ENCODE results near the gene TNIP1.

TNIP1 gene

DNA sequence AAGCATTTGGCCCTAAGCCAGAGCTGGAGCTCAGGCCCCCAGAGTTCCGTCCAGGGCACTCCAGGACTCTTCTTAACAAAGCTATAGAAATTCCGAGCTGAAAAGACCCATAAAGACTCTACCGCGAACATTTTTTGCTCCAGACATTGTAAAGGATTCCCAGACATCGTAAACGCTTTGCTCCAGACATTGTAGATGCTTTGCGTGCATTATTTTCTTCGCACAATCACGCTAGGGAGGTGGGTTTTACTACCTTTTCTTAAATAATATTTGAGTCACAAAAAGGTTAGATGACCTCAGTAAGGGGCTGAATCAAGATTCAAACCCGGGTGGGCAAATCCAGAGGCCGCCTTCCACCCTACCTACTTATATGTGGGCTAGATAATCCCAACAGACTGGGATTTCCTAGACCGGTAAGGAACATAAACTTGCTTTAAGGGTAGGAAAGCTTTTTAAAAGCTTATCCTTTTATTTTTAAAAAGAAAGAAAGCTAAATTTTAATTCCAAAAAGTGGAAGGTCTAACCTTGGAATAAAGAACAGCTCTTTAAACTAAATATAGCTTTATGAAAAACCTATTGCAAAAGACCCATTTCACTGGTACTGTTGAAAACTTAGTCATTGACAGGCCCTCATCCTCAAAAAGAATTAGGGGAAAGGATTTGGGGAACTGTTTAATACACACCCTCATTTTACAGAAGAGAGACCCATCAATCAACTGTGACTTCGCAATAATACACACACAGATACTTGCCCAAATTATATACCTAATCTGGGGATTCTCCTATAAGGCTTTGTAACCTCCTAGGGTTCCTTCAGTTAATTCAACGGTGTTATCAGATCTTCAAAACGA lies 822 bp upstream of the TNIP1 start:
- DNase-seq, result no peak

- DNase-seq, result no peak
Measured at GRCh38 chr5:151079838-151080612, 809 bp downstream of the TNIP1 start.

- DNase-seq, result no peak
Measured at GRCh38 chr5:151078490-151079262, 2.2 kb downstream of the TNIP1 start.

DNA sequence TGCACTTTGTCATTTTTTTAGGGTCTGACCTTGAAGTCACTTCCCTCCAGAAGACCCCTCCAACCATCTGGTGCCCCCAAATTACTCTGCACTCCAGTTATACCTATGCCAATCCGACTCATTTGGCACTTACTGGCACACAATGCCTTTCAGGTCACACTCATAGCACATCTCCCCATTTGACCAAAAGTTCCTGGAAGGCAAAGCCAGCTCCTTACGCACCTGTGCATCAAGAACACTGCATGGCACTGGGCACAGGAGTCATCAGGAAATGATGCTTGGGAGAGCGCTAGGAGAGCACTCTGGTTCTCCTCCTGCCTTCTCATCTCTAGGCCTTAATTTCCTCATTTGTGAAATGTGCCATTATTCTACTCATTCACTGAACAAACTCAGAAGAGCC lies 2.9 kb downstream of the TNIP1 start:
- DNase-seq, result no peak

DNA sequence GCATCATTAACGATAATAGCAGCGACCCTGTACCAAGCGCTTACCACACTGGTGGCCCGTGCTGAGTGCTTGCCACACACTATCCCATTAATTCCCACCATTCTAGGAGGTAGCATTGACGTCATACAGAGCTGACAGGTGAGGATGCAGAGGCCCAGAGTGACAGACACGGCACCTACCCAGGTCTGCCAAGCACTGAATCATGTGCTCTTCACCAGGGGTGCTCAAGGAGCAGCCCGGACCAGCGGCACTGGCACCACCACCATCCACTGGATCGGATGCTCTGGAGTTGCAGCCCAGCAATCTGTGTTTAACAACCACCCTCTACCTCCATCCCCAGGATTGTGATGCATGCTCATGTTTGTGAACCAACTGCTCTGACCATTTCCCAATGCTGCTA lies 3.4 kb downstream of the TNIP1 start:
- no peak for DNase-seq

DNA sequence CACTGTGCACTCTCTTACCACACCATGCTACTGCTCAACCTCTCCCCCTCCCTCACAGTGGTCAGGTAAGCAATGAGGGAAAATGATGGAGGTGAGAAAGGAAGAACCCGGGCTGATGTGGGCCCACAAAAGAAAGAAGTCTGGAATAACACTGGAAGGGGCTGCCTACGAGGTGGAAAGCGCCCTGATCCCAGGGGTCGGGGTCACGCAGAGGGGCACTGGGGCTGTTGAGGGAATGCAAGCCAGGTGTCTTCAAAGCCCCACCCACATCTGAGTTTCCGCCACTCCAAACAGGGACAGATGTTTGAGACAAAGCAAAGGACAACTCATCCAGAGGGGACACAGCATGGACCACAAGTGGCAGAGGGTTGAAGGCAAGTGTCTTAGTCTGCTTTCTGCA lies 4.2 kb downstream of the TNIP1 start:
- no peak for DNase-seq

GRCh38 chr5:151075698-151076331 lies 5.0 kb downstream of the TNIP1 start:
- no peak for DNase-seq

GRCh38 chr5:151074557-151074956 lies 6.3 kb downstream of the TNIP1 start:
- DNase-seq, result no peak

GRCh38 chr5:151073280-151073679 lies 7.6 kb downstream of the TNIP1 start:
- DNase-seq, result no peak

- no peak for DNase-seq
Measured at GRCh38 chr5:151072630-151073025, 8.2 kb downstream of the TNIP1 start.

- DNase-seq, result no peak
Measured at GRCh38 chr5:151071848-151072629, 8.8 kb downstream of the TNIP1 start.

- no peak for DNase-seq
Measured at GRCh38 chr5:151071021-151071420, 9.8 kb downstream of the TNIP1 start.

- DNase-seq, result no peak
Measured at GRCh38 chr5:151070449-151070848, 10.4 kb downstream of the TNIP1 start.

DNA sequence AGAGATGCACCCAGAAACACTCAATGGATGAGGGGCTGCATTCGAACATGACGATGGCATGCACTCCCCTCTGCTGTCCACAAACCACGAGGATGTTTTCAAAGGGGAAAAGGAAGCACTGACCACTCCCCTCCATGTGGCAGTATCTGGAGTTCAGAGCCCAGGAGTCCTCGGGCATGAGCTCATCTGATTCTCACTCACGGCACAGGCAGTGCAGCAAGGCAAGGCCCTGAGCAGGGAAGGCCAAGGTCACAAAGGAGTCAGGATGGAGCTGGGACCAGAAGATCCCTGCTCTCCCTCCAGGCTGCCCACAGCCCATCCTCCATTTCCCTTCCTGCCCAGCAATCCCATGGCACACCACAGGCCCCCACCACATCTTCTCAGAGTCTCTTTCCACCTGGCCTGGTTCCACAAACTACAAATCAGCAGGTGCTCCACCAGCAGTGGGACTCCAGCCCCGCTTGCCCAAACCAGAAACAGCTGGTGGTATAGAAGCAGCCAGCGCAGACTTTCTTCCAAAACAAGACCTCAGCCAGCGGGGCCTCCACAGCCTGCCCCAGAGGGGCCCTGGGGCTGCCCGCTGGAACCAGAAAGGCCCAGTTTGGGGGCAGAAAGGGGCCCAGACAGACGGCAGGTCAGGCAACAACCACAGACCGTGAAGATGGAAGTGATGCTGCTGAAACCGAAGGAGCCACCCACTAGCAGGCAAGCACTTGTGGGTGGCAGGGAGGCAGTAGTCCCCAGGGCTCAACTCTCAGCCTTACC lies 12.2 kb downstream of the TNIP1 start:
- no peak for DNase-seq

DNA sequence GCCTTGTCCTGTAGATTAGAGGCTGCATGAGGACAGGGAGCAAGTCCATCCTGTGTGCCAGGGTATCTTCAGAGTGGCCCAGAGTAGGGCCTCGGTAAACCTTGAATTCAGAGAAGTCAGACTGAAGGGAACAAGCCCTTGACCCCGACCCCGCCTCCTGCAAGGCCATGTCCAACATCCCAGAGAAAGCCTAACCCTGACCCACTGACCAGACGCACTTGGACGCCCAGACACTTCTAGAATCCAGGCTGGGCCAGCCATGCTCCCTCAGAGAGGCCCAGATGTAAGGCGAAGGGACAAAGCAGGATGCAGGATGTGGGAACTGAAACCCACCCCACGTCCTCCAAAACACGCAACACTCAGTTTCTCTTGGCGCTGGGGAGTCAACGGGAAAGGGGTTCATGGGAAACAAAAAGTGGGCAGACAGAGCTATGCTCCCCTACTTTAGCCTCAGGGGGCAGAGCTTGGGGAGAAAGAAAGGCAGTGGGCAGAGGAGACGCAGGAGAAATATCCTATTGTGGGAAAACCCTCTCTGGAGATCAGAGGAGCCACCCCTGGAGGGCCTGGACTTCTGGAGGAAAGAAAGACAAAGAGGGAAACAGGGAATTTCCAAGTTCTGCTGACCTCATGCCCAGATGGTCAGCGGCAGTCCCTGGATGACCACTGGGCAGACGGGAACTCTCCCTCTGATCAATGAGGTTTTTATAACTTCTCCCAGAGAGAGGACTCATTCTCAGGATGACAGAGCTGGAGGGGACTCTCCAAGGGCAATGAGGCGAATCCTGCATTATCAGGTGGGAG lies 13.0 kb downstream of the TNIP1 start:
- DNase-seq, result no peak

- DNase-seq, result no peak
Measured at GRCh38 chr5:151066920-151067319, 13.9 kb downstream of the TNIP1 start.

- no peak for DNase-seq
Measured at GRCh38 chr5:151065609-151066008, 15.2 kb downstream of the TNIP1 start.

DNA sequence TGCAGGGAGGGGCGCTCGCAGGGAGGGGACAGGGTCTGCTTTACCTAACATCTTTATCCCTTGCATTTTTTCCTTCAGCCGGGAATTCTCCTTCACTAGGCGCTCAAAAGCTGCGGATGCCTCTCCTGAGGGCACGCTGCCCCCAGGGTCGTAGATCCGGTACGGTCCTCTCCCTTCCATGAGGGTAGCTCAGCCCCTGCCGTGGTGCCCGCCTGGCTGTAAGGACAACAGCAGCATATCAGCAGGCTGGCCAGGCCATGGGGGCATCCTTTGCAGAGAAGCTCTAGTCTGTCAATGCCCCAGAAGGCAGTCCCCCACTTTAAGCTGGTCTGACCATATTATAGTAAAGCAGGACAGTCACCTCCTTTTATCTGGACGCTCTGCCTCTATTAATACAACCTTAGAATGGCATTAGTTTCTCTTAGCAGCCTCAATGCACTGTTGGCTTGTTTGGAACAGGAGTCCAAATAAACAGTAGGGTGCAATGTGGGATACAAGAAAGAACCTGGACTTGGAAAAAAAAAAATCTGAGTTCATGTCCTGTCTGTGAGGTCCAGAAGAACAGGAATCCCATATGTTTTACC lies 15.8 kb downstream of the TNIP1 start:
- DNase-seq, result no peak

- no peak for DNase-seq
Measured at GRCh38 chr5:151063142-151063989, 17.5 kb downstream of the TNIP1 start.

All from NCI-H1417 treated with DMSO at 0.1 percent for 48 hours (cell line).